Ramos (cell line): Measurements from ENCODE around the gene PRSS56.
"Not testable (repeated sequence)": the region's sequence is repeated elsewhere in the genome, so short reads cannot be mapped to it uniquely, and the experiment has no call there.

ENCODE experiments used
- in situ Hi-C: fragments of 300-500 bp; cut with MboI; formaldehyde crosslinking; loops from one replicate; pipeline ENCODE4 v1.14.3; 2022; ENCODE audit warnings: low sequenced_read_pairs; ENCODE audit not compliant: unreplicated experiment

PRSS56 gene

DNA sequence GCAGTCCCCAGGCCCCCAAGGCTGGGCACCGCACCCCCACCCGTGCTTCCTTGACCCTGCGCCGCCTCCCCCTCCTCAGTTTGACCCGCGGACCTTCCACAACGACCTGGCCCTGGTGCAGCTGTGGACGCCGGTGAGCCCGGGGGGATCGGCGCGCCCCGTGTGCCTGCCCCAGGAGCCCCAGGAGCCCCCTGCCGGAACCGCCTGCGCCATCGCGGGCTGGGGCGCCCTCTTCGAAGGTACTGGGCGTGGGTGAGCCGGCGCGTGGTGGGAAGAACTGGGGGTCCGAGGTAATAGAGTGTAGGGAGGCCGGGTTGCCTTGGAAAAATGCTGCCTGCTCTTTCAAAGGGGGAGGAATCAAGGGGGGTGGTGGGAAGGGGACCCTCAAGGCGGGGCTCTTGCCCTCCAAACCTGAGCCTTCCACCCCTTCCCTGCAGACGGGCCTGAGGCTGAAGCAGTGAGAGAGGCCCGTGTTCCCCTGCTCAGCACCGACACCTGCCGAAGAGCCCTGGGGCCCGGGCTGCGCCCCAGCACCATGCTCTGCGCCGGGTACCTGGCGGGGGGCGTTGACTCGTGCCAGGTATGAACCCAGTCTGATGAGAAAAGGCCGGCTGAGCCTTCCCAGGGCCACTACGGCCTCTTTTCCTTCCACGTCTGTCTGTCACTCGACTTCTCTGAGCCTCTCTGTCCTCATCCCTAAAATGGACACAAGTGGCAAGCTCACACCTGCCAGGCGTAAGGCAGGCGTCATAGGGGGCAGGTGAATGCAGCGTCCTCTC is 2.6 kb downstream of the PRSS56 start:
- in situ Hi-C loops: loop anchor here (10.0 kb wide), 1 partner anchor 618 kb away; no protein-coding TSS in a partner anchor

- in situ Hi-C loops: loop anchor here (10.0 kb wide), 1 partner anchor 619 kb away; no protein-coding TSS in a partner anchor
Observed at GRCh38 chr2:232523402-232523681, 3.2 kb downstream of the PRSS56 start.

DNA sequence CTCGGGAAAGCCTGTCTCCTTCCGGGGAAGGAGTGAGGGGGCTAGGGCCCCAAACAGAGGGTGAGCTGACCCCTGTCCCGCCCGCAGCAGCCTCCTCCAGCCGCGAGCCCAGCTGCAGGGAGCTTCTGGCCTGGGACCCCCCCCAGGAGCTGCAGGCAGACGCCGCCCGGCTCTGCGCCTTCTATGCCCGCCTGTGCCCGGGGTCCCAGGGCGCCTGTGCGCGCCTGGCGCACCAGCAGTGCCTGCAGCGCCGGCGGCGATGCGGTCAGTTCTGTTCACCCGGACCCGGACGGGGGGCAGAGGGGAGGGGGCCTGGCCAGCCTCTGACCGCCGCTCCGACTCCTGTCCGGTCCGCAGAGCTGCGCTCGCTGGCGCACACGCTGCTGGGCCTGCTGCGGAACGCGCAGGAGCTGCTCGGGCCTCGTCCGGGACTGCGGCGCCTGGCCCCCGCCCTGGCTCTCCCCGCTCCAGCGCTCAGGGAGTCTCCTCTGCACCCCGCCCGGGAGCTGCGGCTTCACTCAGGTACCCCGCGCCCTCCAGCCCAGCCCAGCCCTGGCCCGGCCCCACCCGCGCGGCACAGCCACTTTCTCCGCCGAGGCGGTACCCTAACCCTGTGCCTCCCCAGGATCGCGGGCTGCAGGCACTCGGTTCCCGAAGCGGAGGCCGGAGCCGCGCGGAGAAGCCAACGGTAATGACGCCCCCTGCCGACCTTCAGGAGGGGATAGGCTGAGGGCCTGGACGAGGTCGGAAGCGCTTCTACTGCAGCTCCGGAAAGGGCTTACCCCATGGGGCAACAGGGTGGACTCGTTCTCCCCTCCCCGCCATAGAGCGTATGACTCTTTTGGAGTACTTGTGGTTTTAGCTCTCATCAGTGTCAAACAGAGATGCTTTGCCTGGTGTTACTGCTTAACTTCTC is 3.8 kb downstream of the PRSS56 start:
- in situ Hi-C loops: loop anchor here (10.0 kb wide), 1 partner anchor 619 kb away; no protein-coding TSS in a partner anchor

- in situ Hi-C loops: loop anchor here (5.0 to 10.0 kb wide), 2 partner anchors 82 to 620 kb away; no protein-coding TSS in a partner anchor
Observed at GRCh38 chr2:232524771-232525170, 4.6 kb downstream of the PRSS56 start.

DNA sequence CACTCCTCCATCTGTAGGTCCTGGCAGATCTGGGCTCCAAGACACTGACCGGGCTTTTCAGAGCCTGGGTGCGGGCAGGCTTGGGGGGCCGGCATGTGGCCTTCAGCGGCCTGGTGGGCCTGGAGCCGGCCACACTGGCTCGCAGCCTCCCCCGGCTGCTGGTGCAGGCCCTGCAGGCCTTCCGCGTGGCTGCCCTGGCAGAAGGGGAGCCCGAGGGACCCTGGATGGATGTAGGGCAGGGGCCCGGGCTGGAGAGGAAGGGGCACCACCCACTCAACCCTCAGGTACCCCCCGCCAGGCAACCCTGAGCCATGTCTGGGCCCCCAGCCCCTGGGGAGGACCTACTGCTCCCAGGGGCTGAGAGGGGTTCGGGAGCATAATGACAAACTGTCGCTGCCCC is 5.0 kb downstream of the PRSS56 start:
- in situ Hi-C loops: loop anchor here (5.0 to 10.0 kb wide), 2 partner anchors 83 to 620 kb away; no protein-coding TSS in a partner anchor

- in situ Hi-C loops: loop anchor here (5.0 to 10.0 kb wide), 2 partner anchors 84 to 621 kb away; no protein-coding TSS in a partner anchor
Observed at GRCh38 chr2:232525791-232526371, 5.7 kb downstream of the PRSS56 start, which contains the start of gene CHRND. CHRND (plus strand) TSS chr2:232526160; CDS start chr2:232526216, 56 bp downstream.

DNA sequence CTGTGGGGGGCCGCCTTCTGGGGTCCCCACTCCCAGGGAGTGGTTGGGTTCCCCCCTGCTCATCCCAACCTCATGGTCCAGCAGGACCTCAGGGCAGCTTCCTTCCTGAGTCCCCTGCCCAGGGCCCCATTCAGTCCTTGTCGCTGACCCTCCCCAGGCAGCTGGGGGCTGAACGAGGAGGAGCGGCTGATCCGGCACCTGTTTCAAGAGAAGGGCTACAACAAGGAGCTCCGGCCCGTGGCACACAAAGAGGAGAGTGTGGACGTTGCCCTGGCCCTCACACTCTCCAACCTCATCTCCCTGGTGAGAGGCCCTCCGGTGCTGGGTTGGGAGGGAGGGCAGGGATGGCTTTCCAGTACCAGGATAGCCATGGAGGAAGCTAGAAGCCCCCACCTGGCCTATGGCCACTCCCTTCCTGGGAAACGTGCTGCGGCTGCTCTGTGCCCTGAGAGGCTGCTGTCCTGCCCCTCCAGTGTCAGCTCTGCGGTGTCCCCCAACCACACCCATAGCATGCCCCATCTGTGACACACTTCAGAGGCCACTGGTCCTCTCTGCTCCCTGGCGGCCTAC is 6.3 kb downstream of the PRSS56 start:
- in situ Hi-C loops: loop anchor here (5.0 to 10.0 kb wide), 2 partner anchors 84 to 622 kb away; no protein-coding TSS in a partner anchor

DNA sequence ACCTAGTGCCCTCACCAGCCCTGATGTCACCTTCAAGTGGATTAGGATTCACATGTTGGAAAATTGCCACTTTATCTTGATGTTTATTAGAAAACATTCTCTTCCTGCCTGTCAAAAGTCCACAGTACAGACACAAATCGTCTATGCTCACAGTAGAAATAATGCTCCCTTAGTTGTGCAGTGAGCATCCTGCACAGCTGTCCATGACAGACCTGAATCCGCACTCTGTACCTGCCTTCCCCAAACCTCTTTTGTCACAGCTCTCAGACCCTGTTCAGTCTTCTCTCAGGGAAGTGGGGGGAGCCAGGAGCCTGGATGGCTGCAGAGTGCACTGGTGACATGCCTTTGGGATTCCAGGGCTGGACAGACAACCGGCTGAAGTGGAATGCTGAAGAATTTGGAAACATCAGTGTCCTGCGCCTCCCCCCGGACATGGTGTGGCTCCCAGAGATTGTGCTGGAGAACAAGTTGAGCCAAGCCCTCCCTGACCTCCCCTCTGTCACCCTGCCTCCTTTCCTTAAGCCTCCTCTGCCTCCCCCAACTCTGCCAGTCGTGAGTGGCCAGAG is 7.8 kb downstream of the PRSS56 start:
- in situ Hi-C loops: loop anchor here (5.0 to 10.0 kb wide), 2 partner anchors 86 to 623 kb away; no protein-coding TSS in a partner anchor

DNA sequence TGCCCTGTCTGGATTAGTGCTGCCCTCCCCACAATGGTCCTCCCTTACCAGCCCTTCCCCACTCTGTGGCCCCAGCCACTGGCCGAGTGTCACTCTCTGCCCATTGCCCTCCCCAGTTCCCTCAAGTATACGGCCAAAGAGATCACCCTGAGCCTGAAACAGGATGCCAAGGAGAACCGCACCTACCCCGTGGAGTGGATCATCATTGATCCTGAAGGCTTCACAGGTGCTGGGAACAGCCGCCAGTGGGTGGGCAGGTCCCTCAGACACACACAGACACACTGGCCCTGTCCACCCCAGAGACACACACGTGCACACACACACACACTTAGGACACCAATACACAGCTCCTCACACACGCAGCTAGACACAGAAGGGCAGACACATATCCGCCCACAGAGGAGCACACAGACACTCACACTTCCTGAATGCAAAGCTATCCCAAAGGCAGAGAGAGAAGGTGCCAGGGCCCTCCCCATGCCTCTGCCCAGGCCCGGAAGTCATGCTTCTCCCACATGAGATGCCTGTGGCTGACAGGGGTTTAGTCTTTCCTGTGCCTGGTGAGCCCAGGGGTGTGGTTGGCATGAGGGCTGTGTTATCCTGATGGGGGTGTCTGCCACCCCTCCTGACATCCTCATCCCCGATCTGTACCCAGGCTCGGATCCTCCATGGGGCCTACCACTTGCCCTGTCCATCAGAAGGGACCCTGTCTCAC is 8.7 kb downstream of the PRSS56 start:
- in situ Hi-C loops: loop anchor here (5.0 to 10.0 kb wide), 2 partner anchors 87 to 624 kb away; no protein-coding TSS in a partner anchor

DNA sequence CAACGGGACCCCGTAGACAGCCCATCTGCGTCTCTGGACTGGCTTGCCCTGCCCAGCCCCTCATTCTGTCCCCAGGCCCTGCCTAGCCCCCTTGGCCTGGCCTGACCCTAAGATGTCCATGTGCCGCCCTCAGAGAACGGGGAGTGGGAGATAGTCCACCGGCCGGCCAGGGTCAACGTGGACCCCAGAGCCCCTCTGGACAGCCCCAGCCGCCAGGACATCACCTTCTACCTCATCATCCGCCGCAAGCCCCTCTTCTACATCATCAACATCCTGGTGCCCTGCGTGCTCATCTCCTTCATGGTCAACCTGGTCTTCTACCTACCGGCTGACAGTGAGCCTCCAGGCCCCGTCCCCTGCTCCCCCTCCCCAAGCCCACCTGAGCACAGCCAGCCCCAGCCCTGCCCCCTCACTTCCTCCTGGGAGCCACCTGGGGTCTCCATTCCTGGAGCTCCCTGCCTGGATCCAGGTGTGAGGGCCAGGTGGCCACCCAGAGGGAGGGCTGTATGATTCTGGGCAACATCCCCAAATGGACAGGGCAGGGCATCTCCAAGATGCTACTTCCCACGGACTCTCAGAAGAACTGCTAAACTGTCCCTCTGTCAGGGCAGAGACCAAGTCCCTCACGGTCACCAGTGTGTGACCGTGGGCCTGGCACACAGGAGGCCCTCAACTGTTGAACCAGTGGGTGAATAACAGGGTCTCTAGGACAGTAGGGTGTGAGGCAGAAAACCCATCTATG is 9.8 kb downstream of the PRSS56 start:
- in situ Hi-C loops: loop anchor here (5.0 to 10.0 kb wide), 2 partner anchors 88 to 625 kb away; no protein-coding TSS in a partner anchor

GRCh38 chr2:232530626-232531260 is 10.6 kb downstream of the PRSS56 start:
- in situ Hi-C loops: no loop called here

- in situ Hi-C loops: no loop called here
Observed at GRCh38 chr2:232532419-232532818, 12.2 kb downstream of the PRSS56 start.

DNA sequence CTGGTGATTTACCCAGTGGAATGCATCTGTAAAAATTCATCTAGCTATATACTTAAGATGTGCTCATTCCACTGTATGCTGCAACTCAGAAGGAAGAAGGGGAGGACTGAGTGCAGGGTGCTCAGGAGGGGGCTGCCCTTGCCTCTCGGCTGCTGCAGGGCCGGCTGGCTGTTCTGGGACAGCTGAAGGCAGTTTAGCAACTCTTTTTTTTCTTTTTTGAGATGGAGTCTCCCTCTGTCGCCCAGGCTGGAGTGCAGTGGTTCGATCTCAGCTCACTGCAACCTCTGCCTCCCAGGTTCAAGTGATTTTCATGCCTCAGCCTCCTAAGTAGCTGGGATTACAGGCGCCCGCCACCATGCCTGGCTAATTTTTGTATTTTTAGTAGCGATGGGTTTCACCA is 12.6 kb downstream of the PRSS56 start:
- in situ Hi-C loops: not testable (repeated sequence)

- in situ Hi-C loops: no loop called here
Observed at GRCh38 chr2:232533944-232534710, 13.9 kb downstream of the PRSS56 start.

DNA sequence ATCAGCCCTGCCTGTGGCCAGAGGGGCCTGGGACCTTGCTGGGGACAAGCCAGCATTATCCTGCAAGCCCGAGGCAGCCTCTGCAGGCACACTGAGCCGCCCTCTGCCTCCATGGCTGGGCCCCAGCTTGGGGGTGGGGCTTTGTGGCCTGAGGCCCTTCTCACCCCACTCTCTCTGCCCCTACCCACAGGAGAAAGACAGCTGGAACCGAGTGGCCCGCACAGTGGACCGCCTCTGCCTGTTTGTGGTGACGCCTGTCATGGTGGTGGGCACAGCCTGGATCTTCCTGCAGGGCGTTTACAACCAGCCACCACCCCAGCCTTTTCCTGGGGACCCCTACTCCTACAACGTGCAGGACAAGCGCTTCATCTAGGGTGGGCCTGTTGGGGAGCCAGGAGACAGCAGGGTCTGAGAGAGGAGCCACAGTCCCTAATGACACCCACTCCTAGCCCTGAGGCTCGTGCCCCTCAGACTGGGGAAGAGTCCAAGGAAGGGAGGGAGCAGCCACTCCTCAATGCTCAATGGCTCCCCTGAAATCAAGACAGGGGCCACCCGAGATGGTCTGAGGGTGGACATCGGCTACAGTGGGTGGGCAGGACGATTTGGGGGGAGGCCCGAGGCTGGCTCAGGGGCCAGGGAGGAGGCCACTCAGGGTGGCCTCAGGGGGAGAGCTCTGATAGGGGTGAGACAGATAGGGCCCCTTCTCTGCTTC is 14.9 kb downstream of the PRSS56 start:
- in situ Hi-C loops: no loop called here

DNA sequence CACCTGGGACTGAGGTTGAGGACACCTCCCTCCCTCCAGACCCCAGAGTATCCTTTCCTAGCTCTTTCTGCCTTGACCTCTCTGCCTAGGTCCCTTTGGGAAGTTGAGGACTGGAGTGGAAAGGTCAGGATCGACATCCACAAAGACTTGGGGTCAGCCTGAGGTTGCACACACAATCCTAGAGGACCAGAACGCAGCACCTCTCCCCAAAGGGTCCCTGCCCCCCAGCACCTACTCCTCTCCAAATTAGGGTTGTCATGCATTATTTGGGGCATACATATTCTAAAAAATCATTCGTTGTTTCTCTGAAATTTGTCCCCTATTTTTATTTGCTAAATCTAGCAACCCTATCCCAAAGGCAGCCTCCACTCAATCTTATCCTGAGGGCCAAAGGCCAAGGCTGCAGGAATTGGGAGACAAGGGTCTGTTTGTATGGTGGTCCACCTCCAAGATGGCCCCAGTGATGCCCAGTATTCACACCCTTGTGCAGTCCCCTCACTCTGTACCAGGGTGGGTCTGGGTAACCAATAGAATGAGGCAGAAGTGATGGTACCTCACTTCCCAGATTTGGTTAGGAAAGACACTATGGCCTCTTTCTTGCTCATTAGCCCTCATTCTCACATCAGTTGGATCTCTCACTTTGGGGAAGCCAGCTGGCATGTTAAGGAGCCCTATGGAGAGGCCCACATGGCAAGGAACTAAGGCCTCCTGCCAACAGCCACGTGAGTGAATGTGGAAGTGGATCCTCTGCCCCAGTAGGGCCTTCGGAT is 15.8 kb downstream of the PRSS56 start:
- in situ Hi-C loops: no loop called here
